Transverse colon (tissue), 4 donors: ENCODE measurements around the gene AIPL1.

ENCODE experiments used
- CTCF ChIP-seq, 5 experiments: fragments of 200-600 bp in 3 of 5; fragments of 450-650 bp in 2 of 5; sonication (generic) in 3 of 5; IDR thresholded peaks; 1 replicate in 2 of 5; 2 replicates in 3 of 5; pipeline ENCODE4 v1.5.1; 2016 to 2017; ENCODE audit warnings: antibody characterized with exemption in 5 of 5, inconsistent platforms in 3 of 5, mild to moderate bottlenecking in 2 of 5, moderate library complexity in 1 of 5
- POLR2AphosphoS5 ChIP-seq, 3 donors: sonication (generic); formaldehyde crosslinking; IDR thresholded peaks; one replicate each; pipeline ENCODE4 v1.6.1; 2016; ENCODE audit warnings: antibody characterized with exemption in 3 of 3

- TF ChIP-seq CTCF (IDR thresholded peaks at IDR 0.05) (no peak), POLR2AphosphoS5 (IDR thresholded peaks at IDR 0.05) (no peak)
Observed at GRCh38 chr17:6467567-6467966, 32.6 kb upstream of the AIPL1 start.
